Epithelial cell of esophagus (primary cell): ENCODE data around the gene LASP1NB.
"Not testable (repeated sequence)": the region's sequence is repeated elsewhere in the genome, so short reads cannot be mapped to it uniquely, and the experiment has no call there.

ENCODE experiments used
- DNase-seq: peaks from one replicate; pipeline ENCODE4 v3.0.0; 2010; ENCODE audit warnings: low read depth
- H3K4me3 ChIP-seq: 2 replicates; pipeline ENCODE4 v1.5.1; 2011; ENCODE audit warnings: mild to moderate bottlenecking, low read length, control low read depth
- TF ChIP-seq, protein P1 (sequence below): IDR thresholded peaks from 2 replicates; pipeline ENCODE4 v1.5.1; 2011; ENCODE audit warnings: low read depth, mild to moderate bottlenecking, low read length, control low read depth, inconsistent platforms; ENCODE audit not compliant: insufficient read depth; ENCODE audit errors: missing control alignments

Gene LASP1NB

DNA sequence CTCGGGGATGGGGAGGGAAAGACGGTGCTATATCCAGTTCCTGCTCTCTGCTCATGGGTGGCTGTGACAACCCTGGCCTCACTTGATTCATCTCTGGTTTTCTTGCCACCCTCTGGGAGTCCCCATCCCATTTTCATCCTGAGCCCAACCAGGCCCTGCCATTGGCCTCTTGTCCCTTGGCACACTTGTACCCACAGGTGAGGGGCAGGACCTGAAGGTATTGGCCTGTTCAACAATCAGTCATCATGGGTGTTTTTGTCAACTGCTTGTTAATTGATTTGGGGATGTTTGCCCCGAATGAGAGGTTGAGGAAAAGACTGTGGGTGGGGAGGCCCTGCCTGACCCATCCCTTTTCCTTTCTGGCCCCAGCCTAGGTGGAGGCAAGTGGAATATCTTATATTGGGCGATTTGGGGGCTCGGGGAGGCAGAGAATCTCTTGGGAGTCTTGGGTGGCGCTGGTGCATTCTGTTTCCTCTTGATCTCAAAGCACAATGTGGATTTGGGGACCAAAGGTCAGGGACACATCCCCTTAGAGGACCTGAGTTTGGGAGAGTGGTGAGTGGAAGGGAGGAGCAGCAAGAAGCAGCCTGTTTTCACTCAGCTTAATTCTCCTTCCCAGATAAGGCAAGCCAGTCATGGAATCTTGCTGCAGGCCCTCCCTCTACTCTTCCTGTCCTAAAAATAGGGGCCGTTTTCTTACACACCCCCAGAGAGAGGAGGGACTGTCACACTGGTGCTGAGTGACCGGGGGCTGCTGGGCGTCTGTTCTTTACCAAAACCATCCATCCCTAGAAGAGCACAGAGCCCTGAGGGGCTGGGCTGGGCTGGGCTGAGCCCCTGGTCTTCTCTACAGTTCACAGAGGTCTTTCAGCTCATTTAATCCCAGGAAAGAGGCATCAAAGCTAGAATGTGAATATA is 4.8 kb upstream of the LASP1NB start:
- TF ChIP-seq, protein P1, sequence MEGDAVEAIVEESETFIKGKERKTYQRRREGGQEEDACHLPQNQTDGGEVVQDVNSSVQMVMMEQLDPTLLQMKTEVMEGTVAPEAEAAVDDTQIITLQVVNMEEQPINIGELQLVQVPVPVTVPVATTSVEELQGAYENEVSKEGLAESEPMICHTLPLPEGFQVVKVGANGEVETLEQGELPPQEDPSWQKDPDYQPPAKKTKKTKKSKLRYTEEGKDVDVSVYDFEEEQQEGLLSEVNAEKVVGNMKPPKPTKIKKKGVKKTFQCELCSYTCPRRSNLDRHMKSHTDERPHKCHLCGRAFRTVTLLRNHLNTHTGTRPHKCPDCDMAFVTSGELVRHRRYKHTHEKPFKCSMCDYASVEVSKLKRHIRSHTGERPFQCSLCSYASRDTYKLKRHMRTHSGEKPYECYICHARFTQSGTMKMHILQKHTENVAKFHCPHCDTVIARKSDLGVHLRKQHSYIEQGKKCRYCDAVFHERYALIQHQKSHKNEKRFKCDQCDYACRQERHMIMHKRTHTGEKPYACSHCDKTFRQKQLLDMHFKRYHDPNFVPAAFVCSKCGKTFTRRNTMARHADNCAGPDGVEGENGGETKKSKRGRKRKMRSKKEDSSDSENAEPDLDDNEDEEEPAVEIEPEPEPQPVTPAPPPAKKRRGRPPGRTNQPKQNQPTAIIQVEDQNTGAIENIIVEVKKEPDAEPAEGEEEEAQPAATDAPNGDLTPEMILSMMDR, result no peak
- DNase-seq, result no peak
- no peak overlapping the region for H3K4me3 ChIP-seq

DNA sequence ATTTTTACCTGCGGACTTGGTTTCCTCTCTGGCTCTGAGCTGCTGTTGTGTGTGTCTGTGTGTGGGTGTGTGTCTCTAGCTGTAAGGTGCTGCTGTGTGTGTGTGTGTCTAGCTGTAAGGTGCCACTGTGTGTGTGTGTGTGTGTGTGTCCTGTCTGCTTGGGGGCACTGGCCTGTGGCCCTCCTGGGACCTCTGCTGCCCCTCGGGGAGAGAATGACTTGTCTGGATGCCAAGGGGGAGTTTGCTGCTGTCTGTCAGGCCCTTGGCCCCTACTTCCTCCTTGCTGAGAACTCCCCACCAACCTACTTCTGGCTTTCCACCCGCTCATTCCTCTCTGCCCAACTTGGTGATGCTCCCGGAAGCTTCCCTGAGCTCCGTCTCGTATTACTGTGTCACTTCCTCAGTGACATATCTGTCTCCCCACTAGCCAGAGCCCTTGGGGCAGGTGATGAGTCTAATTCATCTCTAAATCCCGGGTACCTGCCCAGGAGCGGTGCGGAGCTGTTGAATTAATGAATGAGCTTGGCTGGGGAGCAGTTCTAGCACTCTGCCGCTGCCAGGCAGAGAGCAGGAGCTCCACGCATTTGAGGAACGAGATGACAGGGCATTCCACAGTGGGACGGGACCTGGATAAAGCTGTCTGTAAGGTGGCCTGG is 3.5 kb upstream of the LASP1NB start:
- no peak overlapping the region for H3K4me3 ChIP-seq
- DNase-seq, result no peak
- TF ChIP-seq, protein P1, result no peak

DNA sequence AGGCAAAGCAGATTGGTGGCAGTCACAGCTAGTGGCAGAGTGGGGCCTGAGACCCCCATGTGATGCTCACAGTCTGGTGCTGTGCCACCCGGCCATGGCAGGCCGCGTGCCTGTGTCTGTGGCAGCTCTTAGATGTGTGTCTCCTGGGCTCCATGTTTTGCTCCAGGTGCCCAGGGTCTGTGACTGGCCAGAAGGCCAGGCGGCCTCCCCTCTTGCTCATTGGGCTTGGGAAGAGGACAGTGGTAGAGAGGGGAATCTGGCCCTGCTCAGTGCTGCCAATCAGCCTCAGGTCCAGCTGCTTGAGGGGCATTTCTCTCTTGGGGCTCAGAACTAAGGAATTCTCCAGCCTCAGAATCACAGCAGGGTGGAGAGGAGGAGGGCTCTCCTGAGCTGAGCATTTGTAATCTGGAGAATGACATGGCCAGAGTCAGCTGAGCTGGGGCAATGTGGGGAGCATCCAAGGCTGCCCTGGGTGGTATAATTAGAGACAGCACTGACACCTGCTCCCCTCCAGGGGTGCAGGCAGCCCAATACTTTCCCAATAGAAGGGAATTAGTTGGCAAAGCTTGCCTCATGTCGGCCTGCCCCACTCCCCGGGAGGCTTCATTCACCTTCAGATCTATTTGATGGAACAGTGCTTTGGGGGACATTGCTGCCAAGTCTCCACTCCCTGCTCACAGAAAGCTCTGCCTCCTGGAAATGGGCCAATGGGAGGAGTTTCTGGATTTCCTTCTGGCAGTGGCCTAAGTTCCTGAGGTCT is 2.7 kb upstream of the LASP1NB start:
- TF ChIP-seq, protein P1, result no peak
- peak; percentile 33 for DNase-seq
- H3K4me3 ChIP-seq, result no peak overlapping the region

- TF ChIP-seq, protein P1, result no peak
- DNase-seq, result no peak
- H3K4me3 ChIP-seq, result no peak overlapping the region
Measured at GRCh38 chr17:38926293-38927070, 1.1 kb downstream of the LASP1NB start.

- H3K4me3 ChIP-seq, DNase-seq: not testable (repeated sequence)
Measured at GRCh38 chr17:38930782-38931181, 5.4 kb downstream of the LASP1NB start.

GRCh38 chr17:38933962-38934361 is 8.5 kb downstream of the LASP1NB start:
- peak; percentile 15 for DNase-seq
- H3K4me3 ChIP-seq, result not testable (repeated sequence)

- H3K4me3 ChIP-seq, result no peak overlapping the region
- TF ChIP-seq, protein P1, result no peak
- no peak for DNase-seq
Measured at GRCh38 chr17:38939987-38940386, 14.6 kb downstream of the LASP1NB start.
